ENCODE data around the gene KCNAB3.
A peak's percentile ranks its signal among the peaks of the same experiment; 100 is the strongest.
"Not testable (repeated sequence)": the region's sequence is repeated elsewhere in the genome, so short reads cannot be mapped to it uniquely, and the experiment has no call there.

KCNAB3 gene

DNA sequence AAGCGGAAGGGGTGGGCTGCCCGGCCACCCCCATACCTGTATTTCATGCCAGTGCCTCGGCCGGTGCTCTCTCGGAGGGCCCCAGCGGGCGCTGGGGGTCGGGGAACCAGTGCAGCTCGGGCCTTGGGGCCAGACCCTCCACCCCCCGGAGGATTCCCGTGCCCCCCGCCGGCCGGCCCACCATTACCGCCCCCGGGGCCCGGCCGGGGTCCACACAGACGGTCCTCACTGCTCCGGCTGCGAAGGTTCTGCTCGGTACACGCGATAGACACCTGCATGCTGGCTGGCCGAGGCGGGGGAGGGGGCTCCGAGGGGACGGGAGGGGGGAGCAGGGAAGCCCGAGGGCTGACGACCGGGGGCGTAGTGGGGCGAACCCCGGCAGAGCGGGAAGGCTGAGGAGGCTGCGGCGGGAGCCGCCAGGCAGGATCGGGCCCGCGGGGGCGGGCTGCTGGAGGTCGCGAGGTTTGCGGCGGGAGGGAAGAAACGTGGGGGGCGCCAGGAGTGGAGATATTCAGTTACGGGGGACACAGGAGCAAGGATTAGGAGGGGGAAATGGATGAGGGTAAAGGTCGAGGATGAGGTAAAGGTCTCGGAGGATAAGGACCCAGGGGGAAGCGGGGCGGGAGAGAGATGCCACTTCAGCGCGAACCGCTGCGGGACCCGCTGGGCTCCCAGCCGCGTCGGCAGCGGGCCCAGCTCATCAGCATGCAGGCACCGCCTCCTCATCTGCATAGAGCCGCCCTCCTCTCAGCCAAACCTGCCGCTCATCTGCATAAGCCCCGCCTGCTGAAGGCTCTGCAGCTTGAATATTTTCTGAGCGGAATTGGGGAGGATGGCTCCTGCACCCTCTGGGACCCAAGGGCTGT lies at the start of gene KCNAB3:
KCNAB3 (minus strand) TSS at position 699 of the 866 bp plus-strand sequence; CDS start at position 278, 421 bp downstream.
- DNase-seq, result no peak

DNA sequence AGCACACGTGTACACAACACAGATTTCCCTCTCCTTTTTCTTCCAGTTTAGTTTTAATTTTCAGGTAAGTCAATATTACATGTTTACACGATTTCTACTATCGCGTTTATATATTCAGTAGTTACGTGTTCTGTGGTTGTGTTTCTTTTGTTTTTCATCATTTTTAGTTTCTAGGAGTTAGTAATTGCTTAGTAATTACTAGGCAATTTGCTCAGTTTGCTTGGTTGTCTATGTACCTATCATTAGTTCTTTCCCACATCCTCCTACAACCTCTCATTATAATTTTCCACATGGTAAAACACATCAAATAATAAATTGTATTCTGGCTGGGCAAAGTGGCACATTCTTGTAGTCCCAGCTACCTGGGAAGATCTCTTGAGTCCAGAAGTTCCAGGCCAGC lies 48.1 kb upstream of the KCNAB3 start:
- DNase-seq, result no peak

DNA sequence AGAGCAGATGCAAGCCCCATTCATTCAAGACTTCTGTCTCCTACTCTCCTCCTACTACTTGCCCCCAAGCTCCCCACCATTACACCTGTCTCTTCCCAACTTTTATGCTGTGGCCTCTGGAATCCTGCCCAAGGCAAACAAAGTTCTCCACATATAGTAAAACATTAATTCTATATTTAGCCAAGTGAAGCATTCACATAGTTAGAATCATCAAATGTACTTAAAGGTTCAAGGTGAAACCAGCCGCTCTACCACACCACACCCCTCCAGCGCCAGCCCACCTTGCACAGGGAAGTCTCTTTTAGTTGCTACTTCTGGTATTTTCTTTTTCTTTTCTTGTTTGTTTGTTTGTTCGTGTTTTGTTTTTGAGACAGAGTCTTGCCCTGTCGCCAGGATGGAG lies 47.4 kb upstream of the KCNAB3 start:
- DNase-seq, result no peak

DNA sequence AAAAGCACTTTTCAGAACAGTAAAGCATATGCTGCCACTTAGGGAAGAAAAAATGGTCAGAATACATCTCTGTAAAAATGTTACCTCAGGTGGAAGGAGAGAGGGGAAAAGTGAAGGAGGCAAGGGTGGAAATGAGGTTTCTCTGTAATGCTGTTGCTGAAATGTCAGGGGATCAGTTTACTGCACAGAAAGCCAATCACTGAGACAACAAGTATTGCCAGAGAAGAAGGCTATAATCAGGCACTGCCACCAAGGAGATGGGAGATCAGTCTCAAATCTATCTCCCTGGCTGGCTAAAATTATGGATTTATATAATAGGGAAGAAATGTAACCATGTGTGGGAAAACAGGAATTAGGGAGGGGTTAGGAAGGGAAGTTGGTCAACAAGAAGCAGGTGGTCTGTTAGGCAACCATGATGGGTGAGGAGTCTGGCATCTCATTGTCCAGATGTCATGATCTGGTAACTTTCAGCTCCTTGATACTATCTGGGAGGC lies 45.0 kb upstream of the KCNAB3 start:
- no peak for DNase-seq

DNA sequence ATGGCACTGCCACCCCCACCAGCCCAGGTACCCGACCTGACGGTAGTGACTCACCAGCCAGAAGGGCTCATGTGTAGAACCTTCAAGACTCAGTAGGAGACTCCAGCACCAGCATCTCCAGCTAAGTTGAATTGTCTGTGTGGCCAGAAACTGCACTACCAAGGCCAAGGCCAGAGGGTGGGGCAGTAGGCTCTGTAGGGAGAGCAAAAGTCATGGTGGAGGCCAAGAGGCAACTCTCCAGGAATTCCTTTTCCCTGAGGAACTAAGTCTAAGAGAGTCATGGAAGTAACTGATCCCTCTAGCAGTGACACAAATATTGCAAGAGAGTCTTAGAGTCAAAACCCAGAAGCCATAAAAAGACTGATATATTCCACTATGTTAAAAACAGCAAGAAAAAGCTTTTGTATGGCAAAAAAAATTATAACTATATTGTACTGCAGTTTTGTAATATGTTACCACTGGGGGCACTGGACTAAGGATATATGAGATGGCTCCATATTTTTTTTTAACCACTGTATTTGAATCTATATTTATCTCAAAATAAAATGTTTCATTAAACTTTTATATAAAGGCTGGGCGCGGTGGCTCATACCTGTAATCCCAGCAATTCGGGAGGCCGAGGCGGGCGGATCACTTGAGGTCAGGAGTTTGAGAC lies 42.6 kb upstream of the KCNAB3 start:
- DNase-seq, result peak in 1 of 2 experiments; percentile 21

DNA sequence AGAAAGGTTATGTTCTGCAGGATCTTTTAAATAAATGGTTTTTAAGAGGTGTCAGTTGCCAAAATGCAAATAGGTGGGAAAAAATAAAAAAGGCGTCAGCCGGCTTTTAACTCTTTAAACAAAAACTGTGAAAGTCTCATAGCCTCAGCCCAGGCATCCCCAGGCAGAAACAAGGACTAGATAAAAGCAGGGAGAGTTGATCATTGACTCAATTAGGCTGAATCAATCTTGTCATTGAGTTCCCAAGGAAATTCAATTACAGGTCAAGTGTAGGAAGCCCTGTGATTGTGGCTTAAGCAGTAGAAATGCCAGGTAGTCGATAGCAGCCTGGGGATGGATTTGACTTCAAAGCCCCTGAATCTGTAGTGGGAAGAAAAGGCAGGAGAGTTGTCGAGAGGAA lies 42.0 kb upstream of the KCNAB3 start:
- no peak for DNase-seq

DNA sequence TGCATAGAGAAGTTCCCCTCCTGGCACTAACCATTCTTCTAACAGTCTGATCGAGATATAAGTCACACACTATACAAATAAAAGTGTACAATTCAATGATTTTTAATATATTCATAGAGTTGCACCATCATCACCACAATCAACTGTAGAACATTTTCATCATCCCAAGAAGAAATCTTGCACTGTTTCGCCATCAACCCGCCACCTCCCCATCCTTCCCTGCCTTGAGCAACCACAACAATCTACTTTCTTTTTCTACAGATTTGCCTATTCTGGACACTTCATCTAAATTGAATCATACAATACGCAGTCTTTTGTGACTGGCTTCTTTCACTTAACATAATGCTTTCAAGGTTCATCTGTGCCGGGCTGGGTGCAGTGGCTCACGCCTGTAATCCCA lies 39.8 kb upstream of the KCNAB3 start:
- DNase-seq, result no peak

DNA sequence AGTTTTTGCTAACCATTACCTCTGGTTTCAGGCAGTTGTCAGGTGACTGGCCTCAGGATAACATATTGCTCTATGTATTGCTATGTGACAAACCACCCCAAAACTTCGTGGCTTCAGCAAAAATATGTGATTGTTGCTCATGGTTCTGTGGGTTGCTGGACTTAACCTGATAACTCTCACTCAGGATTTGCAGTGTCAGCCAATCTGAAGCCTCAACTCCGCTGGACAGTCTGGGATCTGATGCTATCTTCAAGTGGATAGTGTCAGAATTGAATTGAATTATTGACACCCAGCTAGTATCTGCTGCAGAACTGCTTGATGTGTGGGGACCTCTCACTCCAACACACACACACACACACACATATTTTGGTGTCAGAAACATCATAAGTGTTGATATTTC lies 38.1 kb upstream of the KCNAB3 start:
- no peak for DNase-seq

DNA sequence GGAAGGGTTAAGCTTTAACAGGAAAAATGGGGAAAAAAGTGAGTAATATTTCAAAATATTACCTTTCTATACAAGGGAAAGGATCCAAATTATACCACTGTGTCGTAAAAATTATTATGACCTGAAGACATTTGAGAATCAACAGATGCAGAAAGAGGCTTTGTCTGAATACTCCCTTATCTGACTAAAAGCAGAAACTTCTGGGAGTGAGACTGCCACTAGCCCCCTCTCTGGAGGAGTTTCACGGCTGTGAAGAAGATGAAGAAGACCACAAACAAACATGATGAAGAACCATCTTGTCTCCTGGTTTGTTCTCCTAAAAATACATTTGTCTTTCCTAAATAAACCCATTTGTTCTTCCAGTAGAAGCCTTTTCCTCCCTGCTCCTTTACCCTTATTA lies 31.8 kb upstream of the KCNAB3 start:
- no peak for DNase-seq

DNA sequence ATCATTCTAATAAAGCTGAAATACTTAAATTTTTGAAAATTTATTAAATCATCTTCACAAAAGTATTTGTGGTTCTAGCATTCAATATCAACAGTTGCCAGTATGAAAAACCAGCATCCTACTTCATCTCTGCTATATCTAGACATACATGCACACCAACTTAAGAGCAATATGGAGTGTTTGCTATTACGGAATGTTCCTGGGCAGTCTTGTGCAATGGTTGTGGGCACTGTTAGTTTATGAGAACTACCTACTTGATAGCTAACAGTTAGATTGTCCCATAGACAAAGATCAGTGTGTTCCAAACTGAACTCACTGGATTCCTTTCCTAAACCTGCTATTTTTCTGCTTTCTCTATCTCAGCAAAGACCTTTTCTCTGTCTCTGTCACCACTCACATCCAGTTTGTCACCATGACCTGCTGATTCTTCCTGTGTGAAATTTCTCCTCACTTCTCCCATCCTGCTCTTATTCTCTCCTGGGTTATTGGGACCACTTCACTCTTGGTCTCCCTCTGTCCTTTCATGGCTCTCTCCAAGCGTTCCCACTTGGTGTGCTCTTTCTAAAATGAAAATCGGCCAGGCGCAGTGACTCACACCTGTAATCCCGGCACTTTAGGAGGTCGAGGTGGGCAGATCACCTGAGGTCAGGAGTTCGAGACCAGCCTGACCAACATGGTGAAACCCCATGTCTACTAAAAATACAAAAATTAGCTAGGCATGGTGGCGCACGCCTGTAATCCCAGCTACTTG lies 30.0 kb upstream of the KCNAB3 start:
- DNase-seq, result no peak

DNA sequence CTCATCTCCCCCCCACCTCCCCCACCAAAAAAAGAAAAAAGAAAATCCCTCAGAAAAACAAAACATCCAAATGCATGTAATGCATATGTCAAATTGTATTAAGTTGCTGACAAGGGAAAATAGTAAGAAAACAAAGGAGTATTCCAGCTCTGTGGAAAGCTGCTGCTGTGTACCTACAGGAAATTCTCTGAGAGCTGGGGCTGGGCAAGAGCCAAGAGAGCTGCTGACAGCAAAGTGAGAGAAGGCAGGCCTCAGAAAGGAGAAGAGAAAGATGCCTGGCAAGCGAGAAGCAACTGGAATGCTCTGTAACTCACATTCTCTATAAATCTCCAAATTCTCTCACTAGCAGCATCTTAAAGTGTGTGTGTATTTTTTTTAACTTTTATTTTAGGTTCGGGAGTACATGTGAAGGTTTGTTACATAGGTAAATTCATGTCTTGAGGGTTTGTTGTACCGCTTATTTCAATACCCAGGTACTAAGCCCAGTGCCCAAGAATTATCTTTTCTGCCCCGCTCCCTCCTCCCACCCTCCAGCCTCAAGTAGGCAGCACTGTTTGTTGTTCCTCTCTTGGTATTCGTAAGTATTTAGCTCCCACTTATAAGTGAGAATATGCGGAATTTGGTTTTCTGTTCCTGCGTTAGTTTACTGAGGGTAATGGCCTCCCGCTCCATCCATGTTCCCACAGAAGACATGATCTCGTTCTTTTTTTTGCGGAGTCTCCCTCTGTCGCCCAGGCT lies 26.7 kb upstream of the KCNAB3 start:
- no peak for DNase-seq

DNA sequence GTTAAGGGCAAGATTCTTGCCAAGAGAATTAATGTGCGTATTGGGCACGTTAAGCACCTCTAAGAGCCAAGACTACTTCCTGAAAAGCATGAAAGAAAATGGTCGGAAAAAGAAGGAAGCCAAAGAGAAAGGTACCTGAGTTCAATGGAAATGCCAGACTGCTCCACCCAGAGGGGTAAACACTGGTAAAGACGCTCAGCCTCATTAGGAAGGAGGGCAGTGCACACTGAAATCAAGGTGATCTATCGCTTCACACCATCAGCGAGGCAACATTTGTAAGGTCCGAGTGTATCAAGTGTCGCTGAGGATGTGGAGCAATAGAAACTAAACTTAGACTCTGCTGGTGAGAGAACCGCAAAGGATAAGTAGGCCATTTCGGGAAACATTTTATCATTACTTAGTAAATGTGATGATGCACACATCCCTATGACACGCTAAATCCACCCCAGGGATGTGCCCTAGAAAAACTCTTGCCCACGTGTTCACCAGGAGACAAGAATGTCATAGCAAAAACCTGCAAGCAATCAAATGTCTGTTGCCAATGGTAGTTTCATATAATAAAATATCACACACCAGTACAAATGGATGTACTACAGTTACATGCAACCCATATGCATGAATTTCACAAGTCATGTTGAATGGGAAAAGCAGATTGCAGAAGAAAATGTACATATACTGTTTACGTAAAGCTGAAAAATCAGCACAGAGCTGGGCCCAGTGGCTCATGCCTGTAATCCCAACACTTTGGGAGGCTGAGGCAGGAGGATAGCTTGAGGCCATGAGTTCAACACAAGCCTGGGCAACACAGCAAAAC lies 26.0 kb upstream of the KCNAB3 start:
- DNase-seq, result no peak

DNA sequence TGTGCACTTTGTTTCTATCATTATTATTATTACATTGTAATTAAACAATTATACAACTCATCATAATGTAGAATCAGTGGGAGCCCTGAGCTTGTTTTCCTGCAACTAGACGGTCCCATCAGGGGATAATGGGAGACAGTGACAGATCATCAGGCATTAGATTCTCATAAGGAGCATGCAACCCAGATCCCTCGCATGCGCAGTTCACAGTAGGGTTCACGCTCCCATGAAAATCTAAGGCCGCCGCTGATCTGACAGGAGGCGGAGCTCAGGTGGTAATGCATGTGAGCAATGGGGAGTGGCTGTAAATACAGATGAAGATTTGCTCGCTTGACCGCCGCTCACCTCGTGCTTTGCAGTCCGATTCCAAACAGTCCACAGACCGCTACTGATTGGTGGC lies 23.6 kb upstream of the KCNAB3 start:
- DNase-seq, result not testable (repeated sequence)

DNA sequence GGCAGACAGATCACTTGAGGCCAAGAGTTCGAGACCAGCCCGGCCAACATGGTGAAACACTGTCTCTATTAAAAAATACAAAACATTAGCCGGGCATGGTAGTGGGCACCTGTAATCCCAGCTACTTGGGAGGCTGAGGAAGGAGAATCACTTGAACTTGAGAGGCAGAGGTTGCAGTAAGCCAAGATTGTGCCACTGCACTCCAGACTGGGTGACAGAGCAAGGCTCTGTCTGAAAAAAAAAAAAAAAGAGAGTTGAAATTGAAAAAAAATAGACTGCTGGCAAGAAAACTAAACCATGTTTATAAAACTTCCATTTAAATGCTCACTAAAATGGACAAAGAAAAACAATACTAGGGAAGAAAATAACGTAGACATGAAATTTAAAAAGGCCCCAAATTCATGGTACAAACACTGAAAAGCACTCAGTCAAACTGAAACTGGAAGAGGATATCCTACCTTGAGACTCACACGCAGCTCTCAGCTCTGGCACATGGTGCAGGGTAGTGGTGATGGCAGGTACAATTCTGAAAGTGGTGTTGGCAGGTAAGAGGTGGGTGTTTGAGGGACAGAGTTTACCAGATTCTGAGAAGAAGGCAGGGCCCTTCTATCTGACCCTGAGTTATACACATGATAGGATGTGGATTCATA lies 21.6 kb upstream of the KCNAB3 start:
- no peak for DNase-seq

DNA sequence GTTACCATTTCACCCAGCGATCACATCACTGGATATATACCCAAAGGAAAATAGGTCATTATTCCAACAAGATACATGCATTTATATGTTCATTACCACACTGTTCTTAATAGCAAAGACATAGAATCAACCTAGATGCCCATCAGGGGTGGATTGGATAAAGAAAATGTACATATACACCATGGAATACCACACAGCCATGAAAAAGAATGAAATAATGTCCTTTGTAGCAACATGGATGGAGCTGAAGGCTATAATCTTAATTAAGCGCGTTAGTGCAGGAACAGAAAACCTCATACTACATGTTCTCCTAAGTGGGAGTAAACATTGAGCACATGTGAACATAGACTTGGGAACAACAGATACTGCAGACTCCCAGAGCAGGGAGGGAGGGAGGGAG lies 20.9 kb upstream of the KCNAB3 start:
- no peak for DNase-seq

DNA sequence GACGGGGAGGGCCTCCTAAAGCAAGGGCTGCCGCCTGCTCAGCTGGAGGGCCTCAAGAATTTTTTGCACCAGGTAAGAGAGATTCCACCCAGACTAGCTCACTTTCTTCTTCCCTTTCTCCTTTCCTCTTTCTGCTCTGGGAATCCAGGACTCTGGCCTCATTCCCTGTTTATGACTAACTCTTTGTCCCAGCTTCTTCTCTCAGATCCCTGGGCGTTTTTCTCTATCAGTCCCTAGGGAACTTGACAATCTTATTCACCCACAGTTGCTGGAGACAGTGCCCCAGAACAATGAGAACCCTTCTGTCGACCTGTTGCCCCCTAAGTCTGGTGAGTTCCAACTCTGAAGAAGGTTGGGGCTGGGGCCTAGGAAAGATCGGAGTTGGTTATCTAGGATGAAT lies 18.0 kb upstream of the KCNAB3 start:
- DNase-seq, result no peak

DNA sequence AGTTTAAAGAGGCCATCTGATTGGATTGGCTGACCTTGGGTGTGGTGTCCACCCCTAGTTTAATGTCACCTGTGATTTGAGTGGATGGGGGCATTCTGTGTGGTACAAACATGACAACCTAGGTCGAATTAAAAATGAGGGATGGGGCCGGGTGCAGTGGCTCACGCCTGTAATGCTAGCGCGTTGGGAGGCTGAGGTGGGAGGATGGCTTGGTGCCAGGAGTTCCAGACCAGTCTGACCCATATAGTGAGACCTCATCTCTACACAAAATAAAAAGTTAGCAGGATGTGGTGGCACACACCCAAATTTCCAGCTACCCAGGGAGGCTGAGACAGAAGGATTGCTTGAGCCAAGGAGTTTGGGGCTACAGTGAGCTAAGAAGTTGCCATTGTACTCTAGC lies 16.8 kb upstream of the KCNAB3 start:
- DNase-seq, result no peak

DNA sequence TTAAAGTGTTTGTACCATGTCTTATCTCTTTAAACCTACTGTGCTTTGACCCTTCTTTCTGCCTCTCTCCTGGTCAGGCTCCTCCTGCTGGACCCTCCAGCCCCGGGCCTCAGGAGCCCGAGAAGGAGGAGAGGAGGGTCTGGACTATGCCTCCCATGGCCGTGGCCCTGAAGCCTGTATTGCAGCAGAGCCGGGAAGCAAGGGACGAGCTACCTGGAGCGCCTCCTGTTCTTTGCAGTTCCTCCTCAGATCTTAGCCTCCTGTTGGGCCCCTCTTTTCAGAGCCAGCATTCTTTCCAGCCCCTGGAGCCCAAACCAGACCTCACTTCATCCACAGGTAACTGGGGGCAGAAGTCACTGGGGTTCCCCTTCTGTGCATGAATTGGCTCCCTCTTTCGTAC lies 16.0 kb upstream of the KCNAB3 start:
- DNase-seq, result no peak

DNA sequence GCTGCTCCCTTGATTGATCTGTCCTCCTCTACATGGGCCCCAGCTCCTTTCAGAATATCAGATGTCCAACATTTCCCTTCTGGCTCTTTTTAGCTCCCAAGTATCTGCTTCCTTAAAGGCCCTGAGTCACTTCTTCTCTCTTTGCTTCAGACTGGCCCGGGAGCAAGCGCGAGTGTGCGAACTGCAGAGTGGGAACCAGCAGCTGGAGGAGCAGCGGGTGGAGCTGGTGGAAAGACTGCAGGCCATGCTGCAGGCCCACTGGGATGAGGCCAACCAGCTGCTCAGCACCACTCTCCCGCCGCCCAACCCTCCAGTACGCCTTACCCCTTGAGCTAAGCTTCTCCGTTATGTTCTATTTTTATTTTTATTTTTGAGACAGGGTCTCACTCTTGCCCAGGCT lies 14.7 kb upstream of the KCNAB3 start:
- DNase-seq, result no peak

DNA sequence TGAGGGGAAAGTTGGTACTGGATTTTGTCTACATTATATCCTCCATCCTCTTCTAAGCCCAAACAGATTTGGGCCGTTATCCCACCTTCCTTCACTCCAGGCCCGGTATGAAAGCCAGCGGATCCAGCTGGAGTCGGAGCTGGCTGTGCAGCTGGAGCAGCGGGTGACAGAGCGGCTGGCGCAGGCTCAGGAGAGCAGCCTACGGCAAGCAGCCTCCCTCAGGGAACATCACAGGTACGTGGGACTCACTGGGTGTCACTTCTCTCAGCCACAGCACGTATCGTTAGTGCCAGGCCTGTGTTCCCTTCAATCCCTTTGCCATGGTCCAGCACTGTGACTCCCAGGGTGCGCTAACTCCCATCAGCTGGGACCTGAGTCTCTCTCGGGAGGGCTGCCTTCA lies 13.6 kb upstream of the KCNAB3 start:
- no peak for DNase-seq

DNA sequence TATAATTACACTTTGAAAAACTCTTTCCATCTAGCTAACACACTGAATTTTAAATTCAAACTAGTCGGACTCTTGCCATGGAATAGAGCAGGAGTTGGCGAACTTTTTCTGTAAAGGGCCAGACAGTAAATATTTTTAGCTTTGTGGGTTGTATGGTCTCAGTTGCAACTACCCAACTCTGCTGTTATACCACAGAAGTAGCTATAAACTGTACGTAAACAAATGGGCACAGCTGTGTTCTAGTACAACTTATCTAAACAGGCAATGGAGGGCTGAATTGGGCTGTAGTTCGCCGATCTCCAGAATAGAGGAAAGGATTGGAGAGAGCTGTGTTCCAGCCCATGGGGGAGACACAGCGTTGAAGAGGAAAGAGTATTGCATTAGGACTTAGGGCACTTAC lies 11.1 kb upstream of the KCNAB3 start:
- DNase-seq, result no peak
